ENCODE measurements around the gene FGD5.

GRCh38 chr3:14802381-14802731, 16.4 kb upstream of the FGD5 start:
- no peak for TF ChIP-seq POLR2A (IDR thresholded peaks at IDR 0.05)
- TF ChIP-seq CTCF (IDR thresholded peaks at IDR 0.05), result no peak

All from uterus (tissue), 2 donors.